Bone marrow (tissue), 2 donors: Measurements from ENCODE around the gene FGF4.
"Not testable (repeated sequence)": the region's sequence is repeated elsewhere in the genome, so short reads cannot be mapped to it uniquely, and the experiment has no call there.

Experiments
- DNase-seq, 2 donors: peaks; one replicate each; lab custom pipeline; 2025; lab: John Stamatoyannopoulos, UW

Gene FGF4

DNA sequence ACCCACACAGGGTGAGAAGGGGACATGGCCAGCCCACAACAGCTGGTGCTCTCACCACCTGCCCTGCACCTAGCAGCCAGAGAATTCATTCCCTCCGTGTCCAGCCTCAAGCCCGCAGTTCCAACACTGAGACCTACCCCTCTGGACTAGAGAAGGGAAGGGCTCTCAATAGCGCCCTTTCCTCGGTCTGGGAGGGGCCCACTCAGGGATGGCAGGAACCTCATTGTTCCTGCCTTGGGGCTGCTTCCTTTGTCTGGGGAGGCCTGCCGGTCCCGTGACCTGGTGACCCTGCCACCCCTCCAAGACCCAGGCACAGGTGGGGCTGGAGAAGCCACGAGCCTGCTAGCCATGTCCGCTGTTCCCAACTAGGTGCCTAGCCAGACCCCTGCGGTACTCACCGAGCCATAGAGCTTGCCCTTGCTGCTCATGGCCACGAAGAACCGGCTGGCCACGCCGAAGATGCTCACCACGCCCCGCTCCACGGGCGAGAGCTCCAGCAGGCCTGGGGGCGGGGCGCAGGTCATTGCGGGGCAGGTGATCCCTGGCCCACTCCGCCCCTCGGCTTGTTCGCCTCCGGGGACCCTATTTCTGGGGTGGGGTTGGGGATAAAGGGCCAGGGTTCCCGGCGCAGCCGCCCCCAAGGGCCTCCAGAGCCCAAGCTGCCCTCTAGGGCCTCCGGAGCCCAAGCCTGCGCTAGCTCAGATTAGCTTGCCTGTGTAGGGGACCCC is 1.4 kb downstream of the FGF4 start:
- no peak for DNase-seq

DNA sequence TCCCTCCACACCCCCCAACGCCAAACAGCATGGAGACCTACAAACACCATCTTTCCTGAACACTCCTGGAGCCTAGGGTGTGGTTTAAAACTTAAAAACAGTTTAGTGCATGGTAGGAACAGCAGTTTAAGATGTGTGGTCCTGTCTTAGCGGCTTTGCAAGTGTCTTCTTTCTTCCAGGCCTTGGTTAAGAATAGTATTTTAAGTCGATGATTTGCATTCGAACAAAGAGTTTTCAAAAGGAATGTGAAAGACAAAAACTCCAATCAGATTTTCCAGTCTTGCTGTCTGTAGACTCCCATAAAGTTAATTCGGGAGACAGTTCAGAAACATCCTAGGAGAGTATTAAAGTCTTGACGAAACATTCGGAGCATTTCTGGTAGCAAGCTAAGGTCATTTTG is 3.7 kb downstream of the FGF4 start:
- DNase-seq = no peak

DNA sequence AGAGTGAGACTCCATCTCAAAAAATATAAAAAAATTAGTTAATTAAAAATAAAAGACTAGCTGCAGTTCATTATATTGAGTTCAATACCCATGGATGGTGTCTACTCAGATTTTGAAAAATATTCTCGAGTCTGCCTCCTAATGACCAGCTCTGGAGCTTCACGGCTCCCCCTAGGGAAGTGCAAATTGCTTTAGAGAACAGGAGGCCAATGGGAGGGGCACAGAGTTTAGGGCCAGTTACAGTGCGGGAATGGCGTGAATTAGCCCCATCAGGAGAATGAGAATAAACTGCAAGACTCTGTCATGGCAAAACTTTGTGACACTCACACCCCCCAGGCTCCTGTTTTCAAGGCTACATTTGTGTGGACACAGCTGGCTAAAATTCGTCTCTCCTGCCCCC is 4.6 kb downstream of the FGF4 start:
- DNase-seq = no peak

DNA sequence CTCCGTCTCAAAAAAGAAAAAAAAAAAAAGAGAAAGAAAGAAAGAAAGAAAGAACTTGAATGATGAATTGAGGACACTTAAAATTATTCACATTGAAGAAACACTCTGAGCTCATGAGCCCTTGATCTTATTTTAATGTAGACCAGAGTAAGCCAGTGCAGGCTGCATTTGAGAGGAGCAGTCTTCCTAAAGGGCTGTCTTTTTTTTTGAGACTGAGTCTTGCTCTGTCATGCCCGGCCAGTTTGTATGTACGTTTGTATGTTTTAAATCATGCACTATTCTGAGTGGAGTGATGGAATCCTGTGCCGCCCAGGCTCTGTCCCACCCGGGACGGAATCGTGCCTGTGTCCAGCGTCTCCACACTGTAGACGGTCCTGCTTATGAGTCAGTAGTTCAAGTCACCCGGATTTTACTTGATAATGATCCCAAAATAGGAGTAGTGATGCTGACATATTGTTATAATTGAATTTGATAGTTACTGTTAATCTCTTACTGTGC is 9.6 kb downstream of the FGF4 start:
- DNase-seq = no peak

DNA sequence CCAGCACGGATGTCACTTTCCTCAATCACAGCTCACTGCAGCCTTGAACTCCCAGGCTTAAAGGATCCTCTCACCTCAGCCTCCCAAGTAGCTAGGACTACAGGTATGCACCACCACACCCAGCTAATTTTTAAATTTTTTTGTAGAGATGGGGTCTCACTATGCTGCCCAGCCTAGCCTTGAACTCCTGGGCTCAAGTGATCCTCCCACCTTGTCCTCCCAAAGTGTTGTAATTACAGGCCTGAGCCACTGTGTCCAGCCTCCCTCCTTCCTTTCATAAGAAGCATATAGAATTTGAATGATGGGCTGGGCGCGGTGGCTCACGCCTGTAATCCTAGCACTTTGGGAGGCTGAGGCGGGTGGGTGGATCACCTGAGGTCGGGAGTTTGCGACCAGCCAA is 10.2 kb downstream of the FGF4 start:
- not testable (repeated sequence) for DNase-seq

DNA sequence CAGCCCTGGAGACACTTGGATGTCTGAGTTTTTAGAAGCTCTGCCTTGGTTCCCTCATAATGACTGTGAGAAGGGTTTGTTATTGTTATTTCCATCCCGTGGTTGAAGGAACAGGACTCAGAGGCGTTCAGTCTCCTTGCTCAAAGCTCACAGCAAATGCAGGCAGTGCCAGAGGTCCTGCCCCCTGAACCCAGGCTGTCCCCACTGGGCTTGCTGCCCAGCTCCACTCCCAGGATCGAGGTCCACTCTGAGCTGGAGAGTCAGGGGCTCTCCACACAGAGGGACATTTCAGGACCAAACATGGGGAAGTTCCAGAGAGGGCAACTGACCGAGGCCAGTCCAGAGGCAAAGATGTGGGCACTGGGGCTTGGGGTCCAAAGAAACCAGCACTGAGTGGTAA is 14.8 kb downstream of the FGF4 start:
- no peak for DNase-seq

DNA sequence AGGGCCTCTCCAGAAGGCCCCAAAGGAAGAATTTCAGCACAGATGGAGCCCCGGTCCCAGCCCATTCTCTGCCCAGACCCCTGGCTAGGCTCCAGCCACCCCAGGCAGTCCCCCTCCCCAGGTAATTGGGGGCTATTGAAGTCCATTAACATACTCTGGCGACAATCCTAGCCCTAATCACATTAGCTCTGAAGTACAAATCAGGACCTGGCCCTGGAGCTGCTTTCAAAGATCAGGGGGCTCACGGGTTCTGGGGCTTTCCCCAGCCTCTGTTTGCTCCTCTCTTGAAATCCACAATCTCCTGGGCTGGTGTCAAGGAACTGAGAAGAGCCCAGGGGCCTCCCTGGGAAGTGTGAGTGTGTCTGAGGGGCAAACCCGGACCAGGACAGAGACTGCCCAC is 22.3 kb downstream of the FGF4 start:
- DNase-seq = no peak

DNA sequence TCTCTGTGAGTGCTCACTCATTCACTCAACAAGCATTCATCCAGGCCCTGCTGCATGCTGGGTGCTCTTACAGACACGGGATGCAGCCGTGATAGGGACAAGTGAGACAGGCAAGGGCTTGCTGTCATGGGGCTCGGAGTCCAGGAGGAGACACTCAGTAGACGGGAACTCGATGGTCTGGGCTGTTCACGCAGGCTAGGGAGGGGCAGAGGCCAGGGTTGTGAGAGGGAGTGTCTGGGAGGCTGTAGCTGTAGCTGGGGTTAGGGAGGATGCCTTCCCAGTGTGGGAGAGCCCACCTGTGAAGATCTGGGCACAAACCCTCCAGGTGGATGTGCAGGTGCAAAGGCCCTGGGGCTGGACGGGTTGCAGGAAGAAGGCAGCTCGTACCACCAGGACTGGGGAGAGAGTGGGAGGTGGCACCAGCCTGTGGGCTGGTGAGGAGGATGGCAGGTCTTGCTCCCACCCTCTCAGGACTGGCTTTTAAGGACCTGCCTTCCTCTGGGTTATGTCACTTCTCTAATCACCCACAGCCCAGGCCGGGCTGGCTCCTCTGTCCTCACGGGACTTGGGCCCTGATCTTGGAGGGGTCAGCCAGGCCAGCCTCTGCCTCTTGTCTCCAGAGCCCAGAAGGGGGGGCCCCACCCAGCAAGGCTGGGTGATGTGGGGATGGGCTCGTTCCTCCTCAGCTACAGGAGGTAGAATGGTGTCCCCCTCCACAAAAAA is 24.1 kb downstream of the FGF4 start:
- no peak for DNase-seq

DNA sequence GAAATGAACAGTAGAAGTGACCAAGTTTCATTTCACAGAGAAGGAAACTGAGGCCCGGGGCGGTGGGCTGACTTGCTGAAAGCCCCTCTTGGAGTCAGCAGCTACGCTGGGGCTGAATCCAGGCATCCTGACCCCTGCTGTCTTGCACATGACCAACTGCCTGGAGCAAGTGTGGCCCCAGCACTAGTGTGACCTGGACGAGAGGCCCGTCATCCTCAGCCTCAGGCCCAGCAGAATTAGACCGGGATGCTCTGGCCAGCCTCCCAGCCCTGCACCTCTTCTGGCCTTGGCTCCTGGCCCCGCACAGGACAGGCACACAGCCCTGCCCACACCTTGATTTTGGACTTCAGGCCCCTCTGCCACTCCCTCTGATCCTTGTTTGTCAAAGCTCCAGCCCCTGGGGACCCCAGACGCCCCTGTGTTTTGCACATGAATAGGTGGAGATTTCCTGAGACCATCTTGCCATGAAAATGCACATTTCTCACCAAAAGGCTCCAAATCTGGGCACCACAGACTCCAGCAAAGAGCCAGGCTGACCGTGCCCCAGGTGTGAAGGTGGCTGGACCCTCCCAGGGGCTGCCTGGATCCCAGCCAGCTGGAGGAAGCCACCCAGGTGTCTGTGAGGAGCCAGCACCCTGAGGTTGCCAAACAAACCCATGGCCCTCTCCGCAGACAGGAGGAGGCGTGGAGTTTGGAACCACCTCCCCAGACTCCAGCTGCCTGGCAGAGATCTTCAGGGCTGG is 24.9 kb downstream of the FGF4 start:
- no peak for DNase-seq

DNA sequence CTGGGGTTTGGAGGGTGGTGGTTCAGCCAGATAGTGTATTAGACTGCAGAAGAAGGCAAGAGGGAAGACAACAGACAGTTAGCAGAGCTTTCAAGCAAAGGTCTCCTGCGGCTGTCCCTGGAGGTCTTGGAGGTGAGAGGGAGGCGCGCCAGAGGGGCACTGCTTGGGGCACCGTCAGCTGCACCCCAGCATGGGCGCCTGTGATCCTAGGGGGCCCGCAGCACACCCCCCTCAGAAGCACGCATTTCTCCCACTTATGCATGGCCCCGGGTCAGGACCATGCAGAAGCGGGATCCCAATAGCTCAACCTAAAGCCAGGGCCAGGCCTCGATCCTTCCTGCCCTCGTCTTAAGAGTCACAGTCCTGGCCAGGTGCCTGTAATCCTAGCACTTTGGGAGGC is 26.5 kb downstream of the FGF4 start:
- DNase-seq = no peak

DNA sequence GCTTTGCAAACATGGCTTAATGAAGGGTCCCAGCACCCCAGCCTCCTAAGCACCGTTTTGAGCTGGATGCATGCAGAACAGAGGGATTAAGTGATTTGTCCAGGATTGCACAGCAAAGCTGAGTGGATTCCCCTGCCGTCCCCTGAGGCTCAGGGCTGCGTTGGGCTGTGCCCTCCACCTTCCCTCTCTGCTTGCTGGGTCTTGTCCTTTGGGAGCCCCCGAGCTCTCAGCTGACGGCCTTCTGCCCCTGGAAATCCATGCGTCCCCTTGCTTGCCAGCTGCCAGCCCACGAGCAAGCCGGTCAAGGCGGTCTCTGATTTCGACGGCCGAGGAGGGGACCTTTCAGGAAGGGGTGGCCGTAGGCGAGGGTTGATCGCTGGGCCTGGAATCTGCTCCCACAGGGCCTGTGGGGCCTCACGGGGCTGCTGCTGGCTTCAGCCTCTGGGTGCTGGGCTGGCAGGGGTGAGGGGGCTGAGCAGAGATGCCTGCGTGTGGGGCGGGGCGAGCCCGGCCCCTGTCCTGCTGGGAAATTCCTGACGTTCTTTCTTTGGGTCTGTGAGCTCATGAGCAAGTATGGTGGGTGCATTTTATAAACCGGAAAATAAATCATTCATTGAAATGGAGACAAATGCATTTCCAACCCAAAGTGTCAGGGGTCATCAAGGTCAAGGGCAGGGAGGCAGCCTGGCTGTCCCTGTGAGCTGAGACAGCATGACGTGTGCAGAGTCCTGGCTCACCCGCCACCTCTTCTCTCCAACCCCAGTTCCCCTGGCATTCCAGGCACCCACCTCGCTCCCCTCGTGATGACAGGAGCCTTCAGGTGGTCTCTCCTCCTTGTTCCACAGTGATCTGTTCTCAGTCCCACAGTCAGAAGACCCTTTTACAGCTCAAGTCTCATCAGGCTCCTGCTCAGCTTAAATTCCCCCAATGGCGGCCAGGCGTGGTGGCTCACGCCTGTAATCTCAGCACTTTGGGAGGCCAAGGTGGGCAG is 28.1 kb downstream of the FGF4 start:
- no peak for DNase-seq

DNA sequence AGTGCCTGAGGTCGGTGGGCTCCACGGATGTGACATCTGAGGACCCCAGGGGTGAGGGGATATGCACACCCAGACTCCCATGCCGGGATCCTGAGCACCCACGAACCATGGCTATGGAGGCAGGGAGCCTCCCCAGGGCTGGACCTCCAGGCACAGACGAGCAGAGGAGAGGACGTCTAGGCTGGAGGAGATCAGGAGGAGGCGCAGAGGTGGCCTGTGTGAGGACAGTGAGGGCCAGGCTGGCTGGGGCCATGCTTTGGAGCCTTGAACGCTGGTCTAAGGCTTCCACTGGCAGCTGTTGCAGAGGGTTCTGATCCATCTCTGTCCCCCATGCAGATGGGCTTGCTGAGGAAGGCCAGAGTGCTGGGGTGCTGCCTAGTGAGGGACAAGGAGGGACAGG is 29.0 kb downstream of the FGF4 start:
- DNase-seq = no peak

DNA sequence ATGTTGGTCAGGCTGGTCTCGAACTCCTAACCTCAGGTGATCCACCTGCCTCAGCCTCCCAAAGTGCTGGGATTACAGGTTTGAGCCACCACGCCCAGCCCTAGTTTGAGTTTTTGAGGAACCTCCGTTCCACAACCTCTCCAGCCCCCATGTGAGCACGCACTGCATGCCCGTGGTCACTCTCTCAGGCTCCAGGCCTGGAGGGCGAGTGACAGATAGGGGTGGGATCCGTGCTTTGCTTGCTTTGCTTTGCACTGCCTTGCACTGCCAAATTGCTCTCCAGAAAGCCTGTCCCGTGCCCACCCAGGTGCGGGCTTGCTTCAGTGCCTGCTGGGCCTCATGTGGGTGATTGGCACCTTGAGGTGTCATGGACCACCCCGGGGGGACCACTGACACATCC is 29.9 kb downstream of the FGF4 start:
- DNase-seq = no peak

DNA sequence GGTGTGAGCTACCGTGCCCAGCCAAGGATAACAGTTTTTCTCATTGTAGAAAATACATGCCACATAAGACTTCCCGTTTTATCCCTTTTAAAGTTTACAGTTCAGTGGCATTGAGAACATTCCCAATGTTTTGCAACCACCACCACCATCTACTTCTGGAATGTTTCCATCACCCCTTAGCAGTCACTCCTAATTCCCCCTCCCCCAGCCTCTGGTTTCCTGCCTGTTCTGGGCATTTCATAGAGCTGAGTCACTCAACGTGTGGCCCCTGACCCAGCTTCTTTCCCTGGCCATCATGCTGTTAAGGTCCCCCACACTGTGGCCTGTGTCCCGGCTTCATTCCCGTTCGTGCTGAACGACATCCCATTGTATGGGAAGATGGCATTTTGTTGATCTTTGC is 30.7 kb downstream of the FGF4 start:
- DNase-seq = no peak

DNA sequence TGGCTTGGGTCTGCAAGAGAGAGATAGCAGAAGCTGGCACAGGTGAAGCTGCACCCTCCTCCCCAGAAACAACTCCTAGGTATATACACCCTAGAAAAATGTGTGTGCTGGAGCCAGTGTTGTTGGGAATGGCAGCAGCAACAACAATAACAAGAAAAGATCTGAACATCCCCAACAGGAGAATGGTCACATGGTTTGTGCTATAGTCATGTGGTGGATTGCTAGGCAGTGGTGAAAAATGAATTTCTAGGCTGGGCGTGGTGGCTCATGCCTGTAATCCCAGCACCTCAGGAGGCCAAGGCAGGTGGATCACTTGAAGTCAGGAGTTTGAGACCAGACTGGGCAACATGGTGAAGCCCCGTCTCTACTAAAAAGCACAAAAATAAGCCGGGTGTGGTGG is 40.3 kb downstream of the FGF4 start:
- DNase-seq = no peak

DNA sequence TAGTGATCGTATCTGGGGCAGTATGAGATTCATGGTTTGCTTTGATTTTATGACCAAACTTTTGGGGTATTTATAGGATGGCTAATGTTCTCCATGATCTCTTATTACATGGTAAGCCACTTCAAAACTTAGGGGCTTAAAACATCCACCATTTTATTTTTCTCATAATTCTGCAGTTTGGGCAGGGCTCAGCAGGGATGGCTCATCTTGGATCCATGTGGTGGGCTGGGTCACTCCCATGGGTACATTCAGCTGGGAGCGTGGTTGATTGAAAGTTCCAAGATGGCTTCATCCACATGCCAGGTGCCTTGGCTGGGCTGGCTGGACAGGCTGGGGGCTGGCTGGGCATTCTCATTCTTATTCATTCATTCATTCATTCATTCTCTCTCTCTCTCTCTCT is 40.8 kb downstream of the FGF4 start:
- no peak for DNase-seq

DNA sequence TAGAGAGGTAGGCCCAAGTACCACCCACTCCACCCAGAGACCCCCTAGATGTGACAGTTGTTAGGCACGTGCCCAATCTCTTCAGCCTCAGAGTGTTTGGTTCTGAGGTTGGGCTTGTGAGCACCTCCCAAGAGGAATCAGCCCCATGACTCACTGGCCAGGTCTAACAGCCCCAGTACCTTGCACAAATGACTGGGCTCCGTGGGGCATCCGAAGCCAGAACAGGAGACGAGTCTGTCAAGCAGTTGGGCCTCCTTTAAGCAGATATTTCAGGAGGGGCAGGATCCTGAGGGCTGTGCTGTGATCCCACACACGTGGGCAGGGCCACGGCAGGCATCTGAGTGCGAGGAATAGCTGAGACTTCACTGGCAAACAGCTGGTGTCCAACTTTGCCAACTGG is 42.2 kb downstream of the FGF4 start:
- DNase-seq = no peak

DNA sequence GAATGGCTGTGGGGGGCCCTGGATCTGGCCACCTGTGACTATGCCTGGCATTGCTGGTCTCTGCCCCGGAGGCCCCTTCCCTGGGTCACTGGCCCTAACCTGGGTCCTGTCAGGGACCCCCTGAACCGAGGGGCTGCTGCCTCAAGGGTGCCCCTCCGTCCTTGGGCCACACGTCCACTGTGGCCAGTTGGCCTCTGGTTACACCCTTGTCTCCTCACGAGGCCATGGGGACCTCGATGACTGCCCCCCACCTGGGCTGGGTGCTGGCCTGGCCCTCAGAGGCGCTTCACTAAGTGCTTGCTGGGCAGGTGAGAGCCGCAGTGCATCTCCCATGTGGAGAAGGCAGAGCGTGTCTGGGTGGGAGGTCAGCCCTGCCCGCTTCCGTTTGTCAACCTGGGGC is 44.0 kb downstream of the FGF4 start:
- DNase-seq = no peak

DNA sequence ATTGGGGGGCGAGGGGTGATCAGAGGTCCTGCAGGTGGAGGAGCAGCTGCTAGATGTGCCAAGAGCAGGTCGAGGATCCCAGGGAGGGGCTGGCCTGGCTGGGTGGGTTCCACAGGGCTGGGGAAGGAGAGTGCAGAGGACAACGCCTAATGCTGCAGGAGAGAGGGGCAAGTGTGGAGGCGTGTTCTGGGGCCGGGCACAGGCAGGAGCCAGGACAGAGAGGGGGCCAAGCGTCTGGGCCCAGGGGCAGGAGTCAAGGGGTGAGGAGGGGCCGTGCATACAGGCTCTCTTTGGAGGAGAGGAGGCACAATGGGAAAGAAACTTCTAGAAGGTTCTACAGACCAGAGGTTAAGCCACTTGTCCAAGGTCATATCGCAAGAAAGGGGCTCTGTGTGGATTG is 44.6 kb downstream of the FGF4 start:
- DNase-seq = no peak

DNA sequence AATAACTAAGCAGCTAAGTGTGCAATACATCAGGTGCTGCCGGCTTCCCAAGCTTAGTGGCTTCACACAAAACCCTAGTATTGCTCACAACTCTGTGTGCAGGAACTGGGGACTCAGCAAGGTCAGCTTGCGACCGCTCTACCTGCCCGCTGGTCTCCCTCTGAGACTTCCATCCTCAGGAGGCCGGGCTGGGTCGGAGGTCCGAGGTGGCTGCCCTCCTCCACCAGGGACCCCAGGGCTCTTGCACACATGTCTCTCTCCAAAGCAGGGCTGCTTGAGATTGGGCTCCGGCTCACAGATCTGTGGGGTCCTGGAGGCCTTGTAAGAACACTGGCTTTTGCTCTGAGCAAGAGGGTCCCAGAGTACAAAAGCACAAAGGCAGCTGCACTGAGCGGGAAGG is 45.9 kb downstream of the FGF4 start:
- no peak for DNase-seq

DNA sequence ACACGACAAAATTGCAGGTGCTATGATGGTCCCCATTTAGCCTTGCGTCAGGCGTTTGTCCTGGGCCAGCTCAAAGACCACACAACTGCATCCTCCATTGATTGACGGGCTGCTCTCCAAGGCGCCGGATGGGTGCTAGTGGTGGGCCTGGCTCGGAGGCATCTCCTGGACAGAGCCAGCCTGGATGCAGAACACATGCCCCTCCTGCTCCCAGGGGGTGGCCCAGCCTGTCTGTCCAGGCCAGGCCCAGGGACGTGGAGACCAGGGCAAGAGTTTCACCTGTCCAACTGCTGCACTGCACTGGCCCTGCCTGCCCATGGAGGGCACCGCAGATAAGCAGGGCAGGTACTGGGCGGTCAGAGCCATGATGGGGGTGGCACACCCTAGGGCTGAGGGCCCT is 47.9 kb downstream of the FGF4 start:
- no peak for DNase-seq

DNA sequence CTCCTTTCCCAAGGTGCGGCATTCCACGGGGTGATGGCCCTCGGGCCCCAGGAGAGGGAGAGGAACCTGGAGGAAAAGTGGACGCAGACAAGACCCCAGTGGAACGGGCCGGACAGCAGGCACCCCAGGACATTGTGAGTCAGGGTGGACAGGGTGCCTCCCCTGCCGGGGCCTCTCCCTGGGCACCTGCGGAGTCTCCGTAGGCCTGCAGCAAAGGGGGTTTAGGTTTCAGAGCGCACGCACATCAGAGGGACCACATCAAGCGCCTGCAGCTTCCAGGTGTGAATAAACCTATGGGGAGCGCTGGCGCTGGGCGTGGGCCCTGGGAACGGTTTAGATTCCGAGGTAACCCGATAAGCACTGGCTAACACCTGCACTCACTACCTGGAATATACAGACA is 48.7 kb downstream of the FGF4 start:
- no peak for DNase-seq
